ENCODE results near the gene ZBED6. TPM values are rescaled to one million over a fixed set of nuclear protein-coding genes. Genes with fewer than 3 reads are reported as not detected.

The ZBED6 gene
- total and polyA plus RNA-seq, 10 of the 15 experiments (the other 5 are each of a cell fraction or from before 2014, with no cell fraction given), result 0.13 to 15.9 (median 4.8) TPM

DNA sequence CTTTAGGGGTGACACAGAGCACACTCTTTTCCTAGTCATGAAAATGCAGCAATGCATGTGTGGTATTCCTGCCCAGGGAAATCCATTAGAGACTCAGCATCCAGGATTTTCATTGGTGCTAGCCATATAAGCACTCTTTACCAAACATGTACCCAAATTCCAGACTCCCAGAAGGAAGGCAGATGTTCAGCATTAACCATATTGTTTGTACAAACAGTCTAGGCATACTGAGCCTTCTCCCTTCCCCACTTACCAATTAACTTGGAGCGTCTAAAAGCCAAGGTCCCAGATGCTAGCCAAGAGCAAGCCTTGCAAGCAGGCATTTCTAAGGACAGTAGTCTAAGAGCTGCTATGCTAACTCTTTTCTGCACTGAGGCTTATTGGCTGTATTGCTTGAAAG lies 27.9 kb downstream of the ZBED6 start:
- no TSS peak for BruUV-seq (replicated peaks)
- SMC1A ChIA-PET (ENCODE audit: uncharacterized antibody, unreplicated experiment), result no interaction called here
- Histone ChIP-seq H3K9me3 (replicated peaks; ENCODE audit: control insufficient read depth, insufficient read depth, low read length) (no peaks in the 10 kb centered on the region), H3K79me2 (ENCODE audit: control insufficient read depth, insufficient read depth, low read length) (peaks cover 2% of the 10 kb centered on the region), H3K4me3 (no peak overlapping the region), H3K4me2 (ENCODE audit: control insufficient read depth, insufficient read depth) (no peak overlapping the region), H2AFZ (ENCODE audit: control insufficient read depth, low read depth, low read length) (no peak overlapping the region), H4K20me1 (ENCODE audit: control insufficient read depth, insufficient read depth) (no peaks in the 10 kb centered on the region), H3K4me1 (ENCODE audit: control insufficient read depth, insufficient read depth, low read length) (no peaks in the 10 kb centered on the region), H3K36me3 (ENCODE audit: control insufficient read depth in 2 of 2, insufficient read depth in 2 of 2, low read length in 1 of 2) (peaks cover 4 to 39% of the 10 kb centered on the region in 2 experiments), H3K27me3 (replicated peaks in 1 of 2; ENCODE audit: control insufficient read depth in 2 of 2, insufficient read depth in 2 of 2, low read length in 1 of 2) (no peaks in the 10 kb centered on the region), H3K27ac (ENCODE audit: control insufficient read depth, insufficient read depth) (no peak overlapping the region), H3K9ac (ENCODE audit: control insufficient read depth, insufficient read depth, low read length) (no peak overlapping the region)
- intact Hi-C loops (cut with micrococcal nuclease; ENCODE audit: unreplicated experiment), result no loop called here
- POLR2A ChIA-PET, result no interaction called here
- ATAC-seq, result no peak
- in situ Hi-C loops (cut with MboI), result no loop called here
- RAD21 ChIA-PET (ENCODE audit: unreplicated experiment), result no interaction called here
- WGBS (ENCODE audit: insufficient coverage, insufficient replicate concordance, low lambda C conversion rate, missing lambda C conversion rate), result 100% methylated on average over 1 of the region's 1 CpG
- TF ChIP-seq IKZF1 (conservative IDR thresholded peaks at IDR 0.05) (no peak), SMARCA5 (IDR thresholded peaks at IDR 0.05) (no peak), TCF12 (IDR thresholded peaks at IDR 0.05; ENCODE audit: low read depth, low read length) (no peak), SMAD5 (IDR thresholded peaks at IDR 0.05; ENCODE audit: low read depth) (no peak), CBX3 (IDR thresholded peaks at IDR 0.05; ENCODE audit: borderline replicate concordance, low read depth) (no peak), RCOR1 (conservative IDR thresholded peaks at IDR 0.05; ENCODE audit: low read depth, low read length) (no peak), BCL11A (IDR thresholded peaks at IDR 0.05; ENCODE audit: low read depth, low read length) (no peak), DPF2 (IDR thresholded peaks at IDR 0.05) (no peak), BACH1 (IDR thresholded peaks at IDR 0.05; ENCODE audit: borderline replicate concordance) (no peak), ASH2L (IDR thresholded peaks at IDR 0.05; ENCODE audit: borderline replicate concordance, low read depth) (no peak)
- TF ChIP-seq, protein P1, sequence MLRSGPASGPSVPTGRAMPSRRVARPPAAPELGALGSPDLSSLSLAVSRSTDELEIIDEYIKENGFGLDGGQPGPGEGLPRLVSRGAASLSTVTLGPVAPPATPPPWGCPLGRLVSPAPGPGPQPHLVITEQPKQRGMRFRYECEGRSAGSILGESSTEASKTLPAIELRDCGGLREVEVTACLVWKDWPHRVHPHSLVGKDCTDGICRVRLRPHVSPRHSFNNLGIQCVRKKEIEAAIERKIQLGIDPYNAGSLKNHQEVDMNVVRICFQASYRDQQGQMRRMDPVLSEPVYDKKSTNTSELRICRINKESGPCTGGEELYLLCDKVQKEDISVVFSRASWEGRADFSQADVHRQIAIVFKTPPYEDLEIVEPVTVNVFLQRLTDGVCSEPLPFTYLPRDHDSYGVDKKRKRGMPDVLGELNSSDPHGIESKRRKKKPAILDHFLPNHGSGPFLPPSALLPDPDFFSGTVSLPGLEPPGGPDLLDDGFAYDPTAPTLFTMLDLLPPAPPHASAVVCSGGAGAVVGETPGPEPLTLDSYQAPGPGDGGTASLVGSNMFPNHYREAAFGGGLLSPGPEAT (IDR thresholded peaks at IDR 0.05; ENCODE audit: low read depth), result no peak
- TF ChIP-seq, protein P2, sequence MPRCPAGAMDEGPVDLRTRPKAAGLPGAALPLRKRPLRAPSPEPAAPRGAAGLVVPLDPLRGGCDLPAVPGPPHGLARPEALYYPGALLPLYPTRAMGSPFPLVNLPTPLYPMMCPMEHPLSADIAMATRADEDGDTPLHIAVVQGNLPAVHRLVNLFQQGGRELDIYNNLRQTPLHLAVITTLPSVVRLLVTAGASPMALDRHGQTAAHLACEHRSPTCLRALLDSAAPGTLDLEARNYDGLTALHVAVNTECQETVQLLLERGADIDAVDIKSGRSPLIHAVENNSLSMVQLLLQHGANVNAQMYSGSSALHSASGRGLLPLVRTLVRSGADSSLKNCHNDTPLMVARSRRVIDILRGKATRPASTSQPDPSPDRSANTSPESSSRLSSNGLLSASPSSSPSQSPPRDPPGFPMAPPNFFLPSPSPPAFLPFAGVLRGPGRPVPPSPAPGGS (IDR thresholded peaks at IDR 0.05; ENCODE audit: borderline replicate concordance, insufficient read depth, low read depth, low read length, poor library complexity, severe bottlenecking), result no peak
- CTCF ChIA-PET, result no interaction called here
- FAIRE-seq, result no peak
- no peak for DNase-seq (ENCODE audit: low read depth, low spot score)
